ENCODE results near the gene TNS4. TPM values are rescaled to one million over a fixed set of nuclear protein-coding genes. Genes with fewer than 3 reads are reported as not detected.
"Not testable (repeated sequence)": the region's sequence is repeated elsewhere in the genome, so short reads cannot be mapped to it uniquely, and the experiment has no call there.

TNS4 gene
- total RNA-seq = 1 to 10 TPM in 2 of 4 donors, not detected in 2; 1.8 to 2.1 TPM

- no peak for ATAC-seq (ENCODE audit: low FRiP score)
- no peak for TF ChIP-seq CTCF (IDR thresholded peaks at IDR 0.05)
- no peak for DNase-seq (ENCODE audit: low spot score)
Observed at GRCh38 chr17:40501499-40501911, at the start of gene TNS4. TNS4 (minus strand) TSS chr17:40501623; CDS start chr17:40496425, 5,198 bp downstream.

- DNase-seq (ENCODE audit: low spot score) = no peak
Observed at GRCh38 chr17:40550608-40551007, 49.2 kb upstream of the TNS4 start.

GRCh38 chr17:40548982-40549685 lies 47.7 kb upstream of the TNS4 start:
- no peak for TF ChIP-seq CTCF (IDR thresholded peaks at IDR 0.05)
- DNase-seq (ENCODE audit: low spot score) = no peak
- ATAC-seq (ENCODE audit: low FRiP score) = peak; percentile 29

More at GRCh38 chr17:40550608-40551007, 49.2 kb upstream of the TNS4 start:
- ATAC-seq (ENCODE audit: low FRiP score) = peak; percentile 44
- no peak for TF ChIP-seq CTCF (IDR thresholded peaks at IDR 0.05)

- DNase-seq (ENCODE audit: low spot score) = no peak
- no peak for TF ChIP-seq CTCF (IDR thresholded peaks at IDR 0.05)
Observed at GRCh38 chr17:40548491-40548981, 47.1 kb upstream of the TNS4 start.

GRCh38 chr17:40547785-40548478 lies 46.5 kb upstream of the TNS4 start:
- no peak for TF ChIP-seq CTCF (IDR thresholded peaks at IDR 0.05)
- ATAC-seq (ENCODE audit: low FRiP score) (no peak), DNase-seq (ENCODE audit: low spot score) (no peak)

More at GRCh38 chr17:40548491-40548981, 47.1 kb upstream of the TNS4 start:
- no peak for ATAC-seq (ENCODE audit: low FRiP score)

- no peak for ATAC-seq (ENCODE audit: low FRiP score)
- DNase-seq (ENCODE audit: low spot score) = no peak
- TF ChIP-seq CTCF (IDR thresholded peaks at IDR 0.05) = no peak
Observed at GRCh38 chr17:40547079-40547784, 45.8 kb upstream of the TNS4 start.

GRCh38 chr17:40546497-40546896 lies 45.1 kb upstream of the TNS4 start:
- not testable (repeated sequence) for ATAC-seq (ENCODE audit: low FRiP score)

More at GRCh38 chr17:40546497-40546896, 45.1 kb upstream of the TNS4 start:
- not testable (repeated sequence) for DNase-seq (ENCODE audit: low spot score)

All from omental fat pad (tissue), 4 donors.